Progenitor cell of endocrine pancreas (in vitro differentiated cells): ENCODE data around the gene RITA1. TPM values are rescaled to one million over a fixed set of nuclear protein-coding genes. Genes with fewer than 3 reads are reported as not detected.
"Not testable (repeated sequence)": the region's sequence is repeated elsewhere in the genome, so short reads cannot be mapped to it uniquely, and the experiment has no call there.

Experiments used
- DNase-seq: peaks from one replicate; pipeline ENCODE4 v3.0.0; 2021; ENCODE audit warnings: low spot score; ENCODE audit not compliant: unreplicated experiment
- H3K27ac Mint-ChIP-seq: 2 replicates; pipeline ENCODE4 v1.8.0; 2021; ENCODE audit warnings: mild to moderate bottlenecking, moderate library complexity, mixed read lengths
- H3K27me3 Mint-ChIP-seq: 2 replicates; pipeline ENCODE4 v1.8.0; 2021; ENCODE audit warnings: mixed read lengths
- H3K36me3 Mint-ChIP-seq: 2 replicates; pipeline ENCODE4 v1.8.0; 2022; ENCODE audit warnings: mixed read lengths; ENCODE audit not compliant: insufficient read depth
- H3K4me1 Mint-ChIP-seq: 2 replicates; pipeline ENCODE4 v1.8.0; 2021; ENCODE audit warnings: low read depth, mixed read lengths
- H3K4me3 Mint-ChIP-seq: 2 replicates; pipeline ENCODE4 v1.8.0; 2021; ENCODE audit warnings: low read depth, mild to moderate bottlenecking, moderate library complexity, mixed read lengths
- H3K9me3 Mint-ChIP-seq: 2 replicates; pipeline ENCODE4 v1.8.0; 2021; ENCODE audit warnings: low read depth, mixed read lengths
- total RNA-seq: library from RNA; stranded (reverse); gene quantifications from 2 replicates; pipeline ENCODE4 v1.2.1, GENCODE V29; 2021
- TF ChIP-seq, protein P1 (sequence below): fragments of 200-600 bp; sonication (generic); IDR thresholded peaks from one replicate; pipeline ENCODE4 v1.5.0; 2021; ENCODE audit warnings: antibody characterized with exemption, mild to moderate bottlenecking; ENCODE audit not compliant: unreplicated experiment

Gene RITA1
- total RNA-seq, 1 donor from 2014 or later: 16.2 TPM

DNA sequence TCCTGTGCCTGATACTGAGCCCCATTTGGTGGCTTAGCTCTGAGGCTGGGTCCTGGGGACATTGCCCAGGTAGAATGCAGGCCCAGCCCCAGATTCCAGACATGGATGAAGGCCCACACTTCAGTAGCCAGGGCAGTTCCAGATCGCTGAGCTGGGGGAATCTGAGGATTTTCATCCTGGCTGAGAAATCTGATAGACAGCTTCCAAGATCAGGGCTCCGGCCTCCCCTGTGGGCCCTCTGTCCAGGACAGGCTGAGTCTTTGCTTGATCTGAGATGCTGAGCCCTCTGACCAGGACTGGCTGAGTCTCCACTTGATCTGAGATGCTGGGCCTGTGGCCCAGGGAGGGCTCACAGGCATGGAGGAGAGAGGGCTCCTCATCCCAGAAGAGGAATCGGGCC lies 46.7 kb upstream of the RITA1 start:
- Mint-ChIP-seq H3K36me3 (no peaks in the 10 kb centered on the region), H3K27ac (no peak overlapping the region), H3K4me1 (peaks cover 5% of the 10 kb centered on the region), H3K9me3 (no peaks in the 10 kb centered on the region), H3K4me3 (no peak overlapping the region), H3K27me3 (peaks cover 33% of the 10 kb centered on the region)
- TF ChIP-seq, protein P1, sequence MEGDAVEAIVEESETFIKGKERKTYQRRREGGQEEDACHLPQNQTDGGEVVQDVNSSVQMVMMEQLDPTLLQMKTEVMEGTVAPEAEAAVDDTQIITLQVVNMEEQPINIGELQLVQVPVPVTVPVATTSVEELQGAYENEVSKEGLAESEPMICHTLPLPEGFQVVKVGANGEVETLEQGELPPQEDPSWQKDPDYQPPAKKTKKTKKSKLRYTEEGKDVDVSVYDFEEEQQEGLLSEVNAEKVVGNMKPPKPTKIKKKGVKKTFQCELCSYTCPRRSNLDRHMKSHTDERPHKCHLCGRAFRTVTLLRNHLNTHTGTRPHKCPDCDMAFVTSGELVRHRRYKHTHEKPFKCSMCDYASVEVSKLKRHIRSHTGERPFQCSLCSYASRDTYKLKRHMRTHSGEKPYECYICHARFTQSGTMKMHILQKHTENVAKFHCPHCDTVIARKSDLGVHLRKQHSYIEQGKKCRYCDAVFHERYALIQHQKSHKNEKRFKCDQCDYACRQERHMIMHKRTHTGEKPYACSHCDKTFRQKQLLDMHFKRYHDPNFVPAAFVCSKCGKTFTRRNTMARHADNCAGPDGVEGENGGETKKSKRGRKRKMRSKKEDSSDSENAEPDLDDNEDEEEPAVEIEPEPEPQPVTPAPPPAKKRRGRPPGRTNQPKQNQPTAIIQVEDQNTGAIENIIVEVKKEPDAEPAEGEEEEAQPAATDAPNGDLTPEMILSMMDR: no peak
- no peak for DNase-seq

DNA sequence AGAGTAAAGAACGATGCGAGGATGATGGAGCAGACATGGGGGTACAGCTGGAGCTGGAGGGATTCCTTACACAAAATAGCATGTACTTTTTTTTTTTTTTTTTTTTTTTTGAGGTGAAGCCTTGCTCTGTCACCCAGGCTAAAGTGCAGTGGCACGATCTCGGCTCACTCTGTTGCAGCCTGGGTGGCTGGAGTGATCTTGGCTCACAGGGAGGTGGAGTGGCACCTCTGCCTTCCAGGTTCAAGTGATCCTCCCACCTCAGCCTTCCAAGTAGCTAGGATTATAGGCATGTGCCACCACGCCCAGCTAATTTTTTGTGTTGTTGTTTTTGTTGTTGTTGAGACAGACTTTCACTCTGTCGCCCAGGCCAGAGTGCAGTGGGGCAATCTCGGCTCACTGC lies 44.8 kb upstream of the RITA1 start:
- H3K27me3 Mint-ChIP-seq: peaks cover 23% of the 10 kb centered on the region
- H3K4me3 Mint-ChIP-seq: no peak overlapping the region

DNA sequence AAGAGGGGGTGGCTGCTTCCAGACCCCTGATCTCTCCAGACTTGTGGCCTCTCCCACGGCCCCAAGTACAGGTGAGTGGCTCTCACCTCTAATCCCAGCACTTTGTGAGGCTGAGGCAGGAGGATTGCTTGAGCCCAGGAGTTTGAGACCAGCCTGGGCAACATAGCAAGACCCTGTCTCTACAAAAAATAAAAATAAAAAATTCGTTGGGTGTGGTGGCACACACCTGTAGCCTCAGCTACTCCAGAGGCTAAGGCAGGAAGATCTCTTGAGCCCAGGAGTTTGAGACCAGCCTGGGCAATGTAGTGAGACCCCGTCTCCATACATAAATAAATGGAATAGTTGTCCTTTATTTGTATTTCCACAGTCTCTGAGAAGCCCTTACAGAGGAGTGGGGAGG lies 43.8 kb upstream of the RITA1 start:
- not testable (repeated sequence) for H3K9me3 Mint-ChIP-seq, H3K27ac Mint-ChIP-seq, H3K36me3 Mint-ChIP-seq, H3K4me3 Mint-ChIP-seq, H3K4me1 Mint-ChIP-seq, DNase-seq
- H3K27me3 Mint-ChIP-seq: peaks cover 13% of the 10 kb centered on the region

More for the DNA sequence above, 44.8 kb upstream of the RITA1 start:
- DNase-seq: no peak
- Mint-ChIP-seq H3K4me1 (peaks cover 3% of the 10 kb centered on the region), H3K9me3 (no peaks in the 10 kb centered on the region), H3K27ac (no peak overlapping the region), H3K36me3 (no peaks in the 10 kb centered on the region)
- TF ChIP-seq, protein P1: no peak

DNA sequence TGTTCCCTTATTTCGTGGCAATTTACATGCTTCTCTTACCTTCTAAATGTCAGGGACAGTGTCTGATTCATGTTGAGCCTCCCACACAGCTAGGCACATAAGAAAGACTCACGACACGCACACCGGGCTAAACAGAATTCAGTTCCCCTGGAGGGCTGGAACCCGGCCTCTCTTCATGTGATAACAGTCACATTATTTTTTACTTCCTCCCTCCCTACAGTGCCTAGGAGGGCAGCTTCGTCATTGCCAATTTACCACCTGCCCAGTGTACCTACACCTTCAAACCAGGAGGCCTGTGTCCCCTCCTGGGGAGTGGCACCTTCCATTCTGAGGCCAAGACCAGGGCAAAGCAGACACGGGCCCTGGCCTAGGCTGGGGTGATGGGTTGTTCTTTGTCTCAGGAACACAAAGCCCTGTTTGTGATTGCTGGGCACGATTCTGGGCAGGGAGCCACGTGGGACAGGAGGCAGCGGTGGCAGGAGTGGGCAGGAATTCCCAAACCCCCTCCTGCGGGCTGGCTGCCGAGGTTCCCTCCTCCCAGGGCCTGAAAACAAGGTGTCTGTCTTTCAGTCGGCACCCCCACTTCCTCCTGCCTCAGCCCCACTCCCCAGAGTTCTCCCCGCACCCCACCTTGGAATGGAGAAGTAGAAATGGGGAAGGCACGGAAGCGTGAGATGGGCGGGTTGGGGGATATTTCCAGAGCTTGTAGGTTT lies 43.2 kb upstream of the RITA1 start:
- no peak for DNase-seq
- Mint-ChIP-seq H3K27me3 (peaks cover 10% of the 10 kb centered on the region), H3K4me3 (no peak overlapping the region), H3K9me3 (peaks cover 3% of the 10 kb centered on the region), H3K4me1 (no peaks in the 10 kb centered on the region), H3K27ac (no peak overlapping the region), H3K36me3 (no peaks in the 10 kb centered on the region)
- TF ChIP-seq, protein P1: no peak

DNA sequence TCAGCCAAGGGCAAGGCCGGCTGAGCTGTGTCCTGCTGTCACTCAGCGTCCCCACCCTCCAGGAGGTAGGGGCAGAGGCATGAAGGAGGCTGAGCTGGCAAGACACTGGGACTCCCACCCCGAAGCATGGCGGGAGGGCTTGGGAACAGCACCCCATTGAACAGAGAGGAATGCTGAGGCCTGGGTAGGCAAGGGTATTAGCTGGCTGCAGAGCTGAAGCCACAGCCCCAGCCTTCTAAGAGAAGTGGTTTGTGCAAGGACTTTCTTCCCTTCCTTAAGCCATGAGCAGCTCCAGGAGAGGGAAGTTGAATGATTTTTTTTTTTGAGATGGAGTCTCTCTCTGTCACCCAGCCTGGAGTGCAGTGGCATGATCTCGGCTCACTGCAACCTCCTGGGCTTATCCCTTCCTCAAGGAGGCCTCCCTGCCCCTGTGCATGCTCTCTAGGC lies 42.6 kb upstream of the RITA1 start:
- Mint-ChIP-seq H3K4me1 (no peaks in the 10 kb centered on the region), H3K4me3 (no peak overlapping the region), H3K9me3 (peaks cover 5% of the 10 kb centered on the region), H3K36me3 (no peaks in the 10 kb centered on the region), H3K27me3 (peaks cover 11% of the 10 kb centered on the region), H3K27ac (no peak overlapping the region)
- TF ChIP-seq, protein P1: no peak
- no peak for DNase-seq

DNA sequence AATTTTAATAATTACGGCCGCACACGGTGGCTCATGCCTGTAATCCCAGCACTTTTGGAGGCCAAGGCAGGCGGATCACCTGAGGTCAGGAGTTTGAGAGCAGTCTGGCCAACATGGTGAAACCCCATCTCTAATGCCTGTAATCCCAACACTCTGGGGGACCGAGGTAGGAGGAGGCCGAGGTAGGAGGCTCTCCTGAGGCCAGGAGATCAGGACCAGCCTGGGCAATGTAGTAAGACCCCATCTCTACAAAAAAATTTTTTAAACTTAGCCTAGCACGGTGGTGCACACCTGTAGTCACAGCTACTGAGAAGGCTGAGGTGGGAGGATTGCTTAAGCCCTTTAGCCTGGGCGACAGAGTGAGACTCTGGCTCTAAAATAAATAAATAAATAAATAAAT lies 41.6 kb upstream of the RITA1 start:
- DNase-seq: no peak
- no peaks in the 10 kb centered on the region for H3K4me1 Mint-ChIP-seq
- H3K9me3 Mint-ChIP-seq: peaks cover 5% of the 10 kb centered on the region
- no peaks in the 10 kb centered on the region for H3K36me3 Mint-ChIP-seq
- no peak overlapping the region for H3K4me3 Mint-ChIP-seq
- peaks cover 8% of the 10 kb centered on the region for H3K27me3 Mint-ChIP-seq
- H3K27ac Mint-ChIP-seq: no peak overlapping the region
- TF ChIP-seq, protein P1: no peak
